Epidermal melanocyte (primary cell): ENCODE data around the gene L2HGDH.

Source experiments
- DNase-seq: peaks from one replicate; pipeline ENCODE4 v3.0.0; 2011; ENCODE audit warnings: low spot score; ENCODE audit not compliant: insufficient read length

Gene L2HGDH

DNA sequence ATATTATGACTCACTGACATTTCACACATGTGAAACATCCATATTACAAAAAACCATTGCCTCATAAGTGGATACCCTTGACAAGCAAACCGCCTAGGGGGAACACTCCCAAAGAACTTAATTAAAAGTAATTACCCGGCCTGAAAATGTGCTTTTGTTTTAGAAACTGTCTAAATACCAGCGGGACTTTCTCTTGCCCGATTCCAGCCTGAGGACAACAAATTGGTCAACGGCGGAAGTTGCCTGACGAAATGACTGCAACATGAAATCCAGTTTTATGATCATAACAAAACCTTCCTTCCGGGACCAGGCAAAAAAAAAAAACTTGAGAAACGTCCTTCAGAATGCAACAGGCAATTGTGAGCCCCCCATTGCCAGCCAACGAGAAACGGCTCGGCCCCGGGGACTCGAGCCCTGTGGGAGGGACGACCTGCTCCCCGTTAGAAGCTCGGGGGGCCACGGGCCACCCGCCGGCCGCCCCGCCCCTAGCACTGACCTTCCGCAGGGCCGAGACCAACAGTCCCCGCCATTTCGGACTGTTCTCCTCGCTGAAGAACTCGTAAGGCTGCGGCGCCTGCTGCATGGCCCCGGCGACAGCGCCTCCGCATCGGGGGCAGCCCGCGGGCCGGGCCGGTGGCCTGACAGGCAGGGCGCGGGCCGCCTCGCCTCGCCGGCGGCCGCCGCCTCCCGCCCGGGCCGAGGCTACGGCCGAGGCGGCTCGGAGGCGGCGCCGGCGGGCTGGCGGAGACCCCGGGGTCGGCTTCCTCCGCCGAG is 81.1 kb downstream of the L2HGDH start:
- peak; percentile 29 for DNase-seq

DNA sequence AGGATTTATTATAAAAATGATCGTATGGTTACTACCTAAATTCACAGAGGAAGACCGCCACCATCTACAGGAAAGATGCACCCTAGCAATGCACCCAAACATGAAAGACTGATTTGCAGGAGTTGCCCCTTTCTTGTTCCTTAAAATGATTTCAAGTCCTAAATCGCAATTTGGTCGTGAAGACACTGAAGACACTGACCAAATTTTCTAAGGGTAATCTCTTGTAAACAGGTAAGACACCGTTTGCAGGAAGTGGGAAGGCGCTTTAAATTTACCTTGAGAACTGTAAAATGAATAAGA is 81.7 kb downstream of the L2HGDH start:
- no peak for DNase-seq

DNA sequence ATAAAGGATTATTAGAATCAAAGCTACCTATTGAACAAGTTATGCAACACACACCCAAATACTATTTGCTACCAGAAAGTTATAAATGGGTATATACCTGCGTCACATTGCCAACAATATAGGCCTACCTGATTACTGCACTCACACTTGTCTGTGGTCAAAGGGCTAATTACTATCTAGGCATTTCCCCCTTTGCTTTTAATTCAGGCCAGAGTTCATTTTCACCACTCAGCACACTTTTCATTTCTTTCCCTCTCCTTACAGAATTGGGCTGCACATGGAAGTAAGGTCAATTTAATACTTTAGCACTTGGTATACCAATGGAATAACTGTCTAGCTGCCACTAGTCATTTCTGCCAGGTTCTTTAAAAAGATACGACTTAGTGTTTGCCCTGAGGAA is 82.3 kb downstream of the L2HGDH start:
- DNase-seq = no peak

DNA sequence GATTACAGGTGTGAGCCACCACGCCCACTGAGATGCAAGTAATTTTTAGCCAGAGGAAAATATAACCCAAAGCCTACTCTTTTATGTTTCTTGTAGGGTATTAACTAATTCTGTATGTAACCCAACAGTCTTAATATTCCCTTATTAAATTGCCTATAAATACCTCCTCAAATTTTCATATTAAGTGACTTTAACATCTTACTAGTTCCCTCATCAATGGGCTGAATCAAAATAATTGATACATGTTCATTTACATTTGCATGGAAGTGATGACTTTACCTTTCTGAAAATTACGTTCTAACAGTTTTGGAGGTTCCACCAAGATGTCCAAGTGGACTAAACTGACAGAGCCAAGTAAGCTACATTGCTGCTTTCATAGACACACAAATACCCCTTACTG is 83.7 kb downstream of the L2HGDH start:
- DNase-seq = no peak

DNA sequence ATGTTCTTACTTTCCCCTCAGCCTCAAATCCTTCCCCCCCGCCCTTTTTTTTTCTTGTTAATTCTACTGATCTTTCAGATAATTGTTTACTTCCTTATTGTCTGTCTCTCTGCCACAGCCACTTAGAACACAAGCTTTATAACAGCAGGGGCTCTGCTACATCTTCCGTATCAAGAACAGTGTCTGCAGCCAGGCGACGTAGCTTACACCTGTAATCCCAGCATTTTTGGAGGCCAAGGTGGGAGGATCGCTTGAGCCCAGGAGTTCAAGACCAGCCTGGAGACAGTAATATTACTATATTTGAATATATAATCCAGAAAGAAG is 86.1 kb downstream of the L2HGDH start:
- no peak for DNase-seq

DNA sequence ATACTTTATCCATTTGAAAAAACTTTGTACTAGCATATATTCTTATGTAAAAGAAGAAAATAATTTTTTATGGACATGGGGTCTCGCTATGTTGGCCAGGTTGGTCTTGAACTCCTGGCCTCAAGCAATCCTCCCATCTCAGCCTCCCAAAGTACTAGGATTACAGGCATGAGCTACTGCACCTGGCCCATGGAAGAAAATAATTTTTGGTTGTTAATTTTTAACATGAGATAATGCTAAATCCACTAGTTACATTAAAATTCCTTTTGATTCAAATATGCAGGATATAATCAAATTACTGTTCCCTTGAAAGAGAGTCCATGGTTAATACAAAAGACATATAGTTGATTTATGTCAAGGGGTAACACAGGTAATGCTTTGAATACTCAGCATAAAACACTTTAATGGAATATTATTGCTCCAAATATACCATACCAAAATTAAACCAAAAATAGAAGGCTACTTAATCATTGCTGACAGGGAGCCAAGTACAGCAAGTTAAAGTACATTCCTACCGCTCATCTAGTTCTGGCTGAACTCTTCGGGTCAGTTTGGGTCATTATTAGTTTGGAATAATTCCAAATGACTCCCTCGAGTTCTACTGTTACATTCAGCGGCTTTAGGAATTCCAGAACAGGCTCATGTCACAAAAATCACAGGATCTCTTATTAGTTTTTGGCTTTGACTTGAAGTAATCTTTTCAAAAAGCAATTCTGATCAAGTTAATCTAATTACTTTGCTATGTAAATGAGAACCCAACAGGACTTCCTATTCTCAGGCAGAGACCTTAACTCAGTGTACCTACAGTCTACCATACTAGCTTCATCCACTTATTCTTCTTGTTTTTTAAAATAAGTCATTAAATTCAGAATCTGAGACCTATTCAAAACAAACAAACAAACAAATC is 86.7 kb downstream of the L2HGDH start:
- DNase-seq = peak; percentile 54

DNA sequence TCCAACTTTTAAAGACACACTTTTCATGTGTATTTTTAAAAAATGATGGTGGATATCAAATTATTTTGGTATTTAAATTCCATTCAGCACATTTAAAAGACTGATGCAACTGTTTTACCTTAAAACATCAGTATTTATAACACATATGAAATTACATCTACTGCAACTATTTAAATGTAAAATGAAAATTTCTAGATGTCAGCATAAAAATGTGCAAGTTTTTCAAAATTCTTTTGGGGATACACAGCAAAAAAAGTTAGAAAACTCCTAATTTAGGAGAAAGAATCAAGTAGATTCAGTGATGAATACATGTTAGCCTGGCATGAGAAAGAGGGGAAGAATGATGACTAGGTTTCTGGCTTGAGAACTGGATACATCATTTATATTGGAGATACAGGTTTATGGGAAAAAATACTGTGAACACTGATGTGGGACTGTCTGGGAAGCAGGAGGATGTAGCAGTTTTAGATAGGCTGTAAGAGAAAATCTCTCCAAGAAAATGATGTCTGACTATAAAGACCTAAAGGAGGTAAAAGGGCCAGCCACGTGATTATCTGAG is 89.9 kb downstream of the L2HGDH start:
- DNase-seq = no peak

DNA sequence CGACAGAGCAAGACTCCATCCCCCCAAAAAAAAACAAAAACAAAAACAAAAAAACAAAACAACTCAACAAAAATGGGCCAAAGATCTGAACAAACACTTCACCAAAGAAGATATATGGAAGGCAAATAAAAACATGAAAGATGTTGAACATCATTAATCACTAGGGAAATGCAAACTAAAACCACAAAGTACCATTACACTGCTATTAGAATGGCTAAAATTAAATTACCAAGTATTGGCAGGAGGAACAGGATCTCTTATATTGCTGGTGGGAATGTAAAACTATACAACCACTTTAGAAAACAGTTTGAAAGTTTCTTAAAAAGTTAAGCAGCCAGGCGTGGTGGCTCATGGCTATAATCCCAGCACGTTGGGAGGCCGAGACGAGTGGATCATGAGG is 93.5 kb downstream of the L2HGDH start:
- no peak for DNase-seq

DNA sequence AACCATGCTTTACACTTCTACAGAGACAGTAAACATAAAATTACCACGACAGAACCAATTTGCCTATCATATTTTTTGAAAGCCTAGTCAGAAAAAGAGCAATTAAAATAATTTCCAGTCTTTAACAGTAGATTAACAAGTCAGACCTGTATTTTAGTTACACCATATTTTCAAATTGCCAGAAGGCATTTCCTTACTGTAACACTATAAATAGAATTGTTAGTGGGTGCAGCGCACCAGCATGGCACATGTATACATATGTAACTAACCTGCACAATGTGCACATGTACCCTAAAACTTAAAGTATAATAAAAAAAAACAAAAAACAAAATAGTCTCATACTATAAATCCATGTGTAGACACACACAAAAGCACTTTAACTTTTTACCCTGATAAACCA is 96.6 kb downstream of the L2HGDH start:
- no peak for DNase-seq

DNA sequence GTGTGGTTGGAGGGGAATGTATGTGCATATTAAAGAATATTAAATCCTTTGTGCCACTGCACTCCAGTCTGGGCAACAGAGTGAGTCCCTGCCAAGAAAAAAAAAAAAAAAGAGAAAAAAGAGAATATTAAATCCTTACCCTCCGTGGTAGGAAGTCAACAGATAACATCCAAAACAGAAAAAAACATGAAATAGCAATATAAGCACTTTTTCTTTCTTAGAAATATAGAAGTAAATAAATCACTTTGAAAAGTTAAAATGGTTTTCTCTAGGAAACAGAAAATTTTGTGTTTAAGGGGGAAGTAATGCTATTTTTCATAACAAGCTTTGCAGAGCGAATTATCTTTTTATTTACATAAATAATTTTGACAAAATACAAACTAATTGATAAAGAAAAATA is 98.2 kb downstream of the L2HGDH start:
- DNase-seq = no peak

DNA sequence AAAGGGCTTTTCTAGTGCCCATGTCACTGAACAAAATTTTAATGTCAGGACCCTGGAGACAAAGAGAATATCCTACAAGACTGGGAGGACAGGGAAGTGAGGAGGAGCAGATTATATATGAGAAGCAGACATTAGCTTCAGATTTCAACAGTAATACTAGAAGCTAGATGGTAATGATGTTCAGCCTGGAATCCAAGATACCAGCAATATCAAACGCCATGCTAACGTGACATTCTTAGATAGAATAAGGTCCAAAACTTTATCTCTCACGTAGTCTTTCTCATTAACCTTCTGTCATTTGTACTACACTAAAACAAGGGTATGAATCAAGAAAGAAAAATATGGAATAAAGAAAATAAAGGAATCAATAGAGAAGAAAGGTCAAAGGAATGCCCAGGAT is 99.3 kb downstream of the L2HGDH start:
- no peak for DNase-seq

DNA sequence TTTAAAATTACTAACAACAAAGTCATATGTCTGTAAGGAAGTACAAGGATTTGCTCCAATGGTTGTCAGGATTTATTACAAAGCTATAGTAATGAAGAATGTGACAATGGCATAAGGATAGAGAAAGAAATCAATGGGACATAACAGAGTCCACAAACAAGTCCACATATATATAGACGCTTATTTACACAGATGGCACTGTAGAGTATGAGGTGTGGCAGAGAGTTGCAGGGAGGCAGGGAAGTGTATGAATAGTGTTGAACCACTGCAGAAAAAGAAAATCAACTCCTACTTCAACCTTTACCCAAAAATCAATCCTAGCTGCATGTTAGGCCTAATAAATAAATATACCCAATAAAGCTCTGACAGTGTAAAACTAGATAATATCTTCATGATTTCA is 102.0 kb downstream of the L2HGDH start:
- no peak for DNase-seq

DNA sequence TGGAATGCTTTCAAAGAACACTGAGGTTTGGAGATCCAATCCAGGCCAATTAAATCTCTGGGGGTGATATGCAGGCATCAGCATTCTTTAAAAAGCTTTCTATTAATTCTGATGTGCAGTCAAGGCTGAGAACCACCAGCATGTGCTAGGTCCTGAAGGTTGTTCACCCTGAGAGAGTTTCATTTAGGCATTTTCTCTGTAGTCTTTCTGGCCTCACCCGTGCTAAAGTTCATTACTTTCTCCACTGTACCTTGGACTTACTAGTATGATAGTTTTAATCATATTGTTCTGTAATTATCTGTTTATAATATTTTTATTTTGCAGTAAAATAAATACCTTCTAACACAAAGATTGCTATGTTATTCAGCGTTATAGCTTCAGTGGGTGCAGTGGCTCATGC is 113.5 kb downstream of the L2HGDH start:
- no peak for DNase-seq

DNA sequence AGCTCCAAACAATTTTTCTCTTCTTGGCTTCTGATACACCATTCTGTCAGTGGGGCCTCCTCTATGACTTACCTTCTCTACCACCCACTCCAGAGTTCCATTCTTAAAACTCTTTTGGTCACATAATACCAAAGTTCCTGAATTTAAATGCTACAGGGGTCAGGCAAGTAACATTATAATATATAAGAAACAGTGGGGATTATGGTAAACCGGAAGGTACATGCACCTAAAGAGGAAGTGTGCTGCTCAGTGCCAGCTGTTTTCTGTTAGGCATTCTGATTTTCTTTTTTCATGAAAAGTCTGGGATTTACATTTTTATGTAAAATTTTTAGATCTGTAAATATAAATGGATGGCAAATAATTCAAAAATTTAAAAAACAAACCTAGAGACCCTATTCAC is 120.5 kb downstream of the L2HGDH start:
- DNase-seq = no peak
